ENCODE results near the gene UNC5B. TPM values are rescaled to one million over a fixed set of nuclear protein-coding genes. Genes with fewer than 3 reads are reported as not detected.

Gene UNC5B
- total RNA-seq, 1 experiment from 2014 or later, result 22.0 TPM

- ChIA-PET POLR2A (no interaction called here), RAD21 (ENCODE audit: low non-redundant PET in 1 of 2, low total read pairs in 2 of 2, uncharacterized antibody in 2 of 2, unreplicated experiment in 2 of 2) (no interaction called here), CTCF (interaction anchor here (0.7 to 5.6 kb wide), 6 partner anchors 239 to 579 kb away, joined by 3 to 38 read pairs (median 4); no protein-coding TSS in a partner anchor)
- intact Hi-C loops (cut with micrococcal nuclease), result loop anchor here (5.0 to 10.0 kb wide), 3 partner anchors 256 to 306 kb away; no protein-coding TSS in a partner anchor
- H3K9ac ChIP-seq (ENCODE audit: low read length), result no peak overlapping the region
- H3K4me3 ChIP-seq (replicated peaks in 1 of 2; ENCODE audit: low read depth in 1 of 2, low read length in 2 of 2), result no peak overlapping the region
- DNase-seq (ENCODE audit: low read depth, low spot score) (no peak), ATAC-seq (no peak)
- no peaks in the 10 kb centered on the region for H4K20me1 ChIP-seq (ENCODE audit: insufficient read depth)
- TF ChIP-seq, protein P1, sequence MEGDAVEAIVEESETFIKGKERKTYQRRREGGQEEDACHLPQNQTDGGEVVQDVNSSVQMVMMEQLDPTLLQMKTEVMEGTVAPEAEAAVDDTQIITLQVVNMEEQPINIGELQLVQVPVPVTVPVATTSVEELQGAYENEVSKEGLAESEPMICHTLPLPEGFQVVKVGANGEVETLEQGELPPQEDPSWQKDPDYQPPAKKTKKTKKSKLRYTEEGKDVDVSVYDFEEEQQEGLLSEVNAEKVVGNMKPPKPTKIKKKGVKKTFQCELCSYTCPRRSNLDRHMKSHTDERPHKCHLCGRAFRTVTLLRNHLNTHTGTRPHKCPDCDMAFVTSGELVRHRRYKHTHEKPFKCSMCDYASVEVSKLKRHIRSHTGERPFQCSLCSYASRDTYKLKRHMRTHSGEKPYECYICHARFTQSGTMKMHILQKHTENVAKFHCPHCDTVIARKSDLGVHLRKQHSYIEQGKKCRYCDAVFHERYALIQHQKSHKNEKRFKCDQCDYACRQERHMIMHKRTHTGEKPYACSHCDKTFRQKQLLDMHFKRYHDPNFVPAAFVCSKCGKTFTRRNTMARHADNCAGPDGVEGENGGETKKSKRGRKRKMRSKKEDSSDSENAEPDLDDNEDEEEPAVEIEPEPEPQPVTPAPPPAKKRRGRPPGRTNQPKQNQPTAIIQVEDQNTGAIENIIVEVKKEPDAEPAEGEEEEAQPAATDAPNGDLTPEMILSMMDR (IDR thresholded peaks at IDR 0.05 in 2 of 3, conservative IDR thresholded peaks at IDR 0.05 in 1 of 3; ENCODE audit: borderline replicate concordance in 1 of 3, insufficient read depth in 1 of 3, low read depth in 2 of 3, low read length in 2 of 3), result no peak
- TF ChIP-seq SP1 (IDR thresholded peaks at IDR 0.05; ENCODE audit: low read depth) (no peak), EZH2phosphoT487 (IDR thresholded peaks at IDR 0.05; ENCODE audit: borderline replicate concordance) (no peak), CBX3 (IDR thresholded peaks at IDR 0.05; ENCODE audit: low read depth) (no peak), EGR1 (IDR thresholded peaks at IDR 0.05; ENCODE audit: low read depth) (no peak), POLR2A (IDR thresholded peaks at IDR 0.05; ENCODE audit: borderline replicate concordance, extremely low read depth, insufficient read depth, insufficient read length) (no peak), ZNF274 (IDR thresholded peaks at IDR 0.05; ENCODE audit: low read depth, low read length) (no peak), ATF3 (IDR thresholded peaks at IDR 0.05) (no peak), YY1 (IDR thresholded peaks at IDR 0.05; ENCODE audit: extremely low read depth, insufficient replicate concordance, low read depth, low read length) (no peak), FOSL1 (IDR thresholded peaks at IDR 0.05; ENCODE audit: low read depth) (no peak), POLR2AphosphoS5 (IDR thresholded peaks at IDR 0.05; ENCODE audit: low read depth, low read length) (no peak), SRF (IDR thresholded peaks at IDR 0.05; ENCODE audit: low read depth) (no peak), CEBPB (IDR thresholded peaks at IDR 0.05; ENCODE audit: low read depth) (no peak), JUND (IDR thresholded peaks at IDR 0.05) (no peak), SIN3A (IDR thresholded peaks at IDR 0.05; ENCODE audit: low read depth) (no peak)
- TF ChIP-seq, protein P2, sequence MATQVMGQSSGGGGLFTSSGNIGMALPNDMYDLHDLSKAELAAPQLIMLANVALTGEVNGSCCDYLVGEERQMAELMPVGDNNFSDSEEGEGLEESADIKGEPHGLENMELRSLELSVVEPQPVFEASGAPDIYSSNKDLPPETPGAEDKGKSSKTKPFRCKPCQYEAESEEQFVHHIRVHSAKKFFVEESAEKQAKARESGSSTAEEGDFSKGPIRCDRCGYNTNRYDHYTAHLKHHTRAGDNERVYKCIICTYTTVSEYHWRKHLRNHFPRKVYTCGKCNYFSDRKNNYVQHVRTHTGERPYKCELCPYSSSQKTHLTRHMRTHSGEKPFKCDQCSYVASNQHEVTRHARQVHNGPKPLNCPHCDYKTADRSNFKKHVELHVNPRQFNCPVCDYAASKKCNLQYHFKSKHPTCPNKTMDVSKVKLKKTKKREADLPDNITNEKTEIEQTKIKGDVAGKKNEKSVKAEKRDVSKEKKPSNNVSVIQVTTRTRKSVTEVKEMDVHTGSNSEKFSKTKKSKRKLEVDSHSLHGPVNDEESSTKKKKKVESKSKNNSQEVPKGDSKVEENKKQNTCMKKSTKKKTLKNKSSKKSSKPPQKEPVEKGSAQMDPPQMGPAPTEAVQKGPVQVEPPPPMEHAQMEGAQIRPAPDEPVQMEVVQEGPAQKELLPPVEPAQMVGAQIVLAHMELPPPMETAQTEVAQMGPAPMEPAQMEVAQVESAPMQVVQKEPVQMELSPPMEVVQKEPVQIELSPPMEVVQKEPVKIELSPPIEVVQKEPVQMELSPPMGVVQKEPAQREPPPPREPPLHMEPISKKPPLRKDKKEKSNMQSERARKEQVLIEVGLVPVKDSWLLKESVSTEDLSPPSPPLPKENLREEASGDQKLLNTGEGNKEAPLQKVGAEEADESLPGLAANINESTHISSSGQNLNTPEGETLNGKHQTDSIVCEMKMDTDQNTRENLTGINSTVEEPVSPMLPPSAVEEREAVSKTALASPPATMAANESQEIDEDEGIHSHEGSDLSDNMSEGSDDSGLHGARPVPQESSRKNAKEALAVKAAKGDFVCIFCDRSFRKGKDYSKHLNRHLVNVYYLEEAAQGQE (IDR thresholded peaks at IDR 0.05; ENCODE audit: low read depth), result no peak
- TF ChIP-seq, protein P3, sequence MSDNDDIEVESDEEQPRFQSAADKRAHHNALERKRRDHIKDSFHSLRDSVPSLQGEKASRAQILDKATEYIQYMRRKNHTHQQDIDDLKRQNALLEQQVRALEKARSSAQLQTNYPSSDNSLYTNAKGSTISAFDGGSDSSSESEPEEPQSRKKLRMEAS (IDR thresholded peaks at IDR 0.05), result no peak
- TF ChIP-seq, protein P4, sequence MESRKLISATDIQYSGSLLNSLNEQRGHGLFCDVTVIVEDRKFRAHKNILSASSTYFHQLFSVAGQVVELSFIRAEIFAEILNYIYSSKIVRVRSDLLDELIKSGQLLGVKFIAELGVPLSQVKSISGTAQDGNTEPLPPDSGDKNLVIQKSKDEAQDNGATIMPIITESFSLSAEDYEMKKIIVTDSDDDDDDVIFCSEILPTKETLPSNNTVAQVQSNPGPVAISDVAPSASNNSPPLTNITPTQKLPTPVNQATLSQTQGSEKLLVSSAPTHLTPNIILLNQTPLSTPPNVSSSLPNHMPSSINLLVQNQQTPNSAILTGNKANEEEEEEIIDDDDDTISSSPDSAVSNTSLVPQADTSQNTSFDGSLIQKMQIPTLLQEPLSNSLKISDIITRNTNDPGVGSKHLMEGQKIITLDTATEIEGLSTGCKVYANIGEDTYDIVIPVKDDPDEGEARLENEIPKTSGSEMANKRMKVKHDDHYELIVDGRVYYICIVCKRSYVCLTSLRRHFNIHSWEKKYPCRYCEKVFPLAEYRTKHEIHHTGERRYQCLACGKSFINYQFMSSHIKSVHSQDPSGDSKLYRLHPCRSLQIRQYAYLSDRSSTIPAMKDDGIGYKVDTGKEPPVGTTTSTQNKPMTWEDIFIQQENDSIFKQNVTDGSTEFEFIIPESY (IDR thresholded peaks at IDR 0.05; ENCODE audit: extremely low read depth, insufficient replicate concordance, low read length), result no peak
- no peaks in the 10 kb centered on the region for H3K79me2 ChIP-seq (ENCODE audit: insufficient read depth, low read length)
- no peak overlapping the region for H3K4me2 ChIP-seq (ENCODE audit: low read length)
- no peaks in the 10 kb centered on the region for H3K9me2 ChIP-seq (ENCODE audit: insufficient read depth)
- no TSS peak for BruUV-seq (replicated peaks)
- no peak overlapping the region for H2AFZ ChIP-seq (ENCODE audit: low read depth, low read length, poor library complexity, severe bottlenecking)
- H3K9me3 ChIP-seq (ENCODE audit: control insufficient read depth in 1 of 2, insufficient read depth in 1 of 2, low read depth in 1 of 2, low read length in 2 of 2), result no peaks in the 10 kb centered on the region
- no peaks in the 10 kb centered on the region for H3K27me3 ChIP-seq (ENCODE audit: insufficient read depth, low read length)
- H3K36me3 ChIP-seq (ENCODE audit: control insufficient read depth in 1 of 2, insufficient read depth in 2 of 2, low read length in 2 of 2), result no peaks in the 10 kb centered on the region
- H3K27ac ChIP-seq (ENCODE audit: low read depth, low read length), result no peak overlapping the region
- peaks cover 7 to 20% of the 10 kb centered on the region in 2 experiments; a peak in 3 of 4 replicates for H3K4me1 ChIP-seq (ENCODE audit: control insufficient read depth in 1 of 2, insufficient read depth in 2 of 2, low read length in 2 of 2)
Observed at GRCh38 chr10:71316786-71317160, 104.4 kb downstream of the UNC5B start.

All from HCT116 (cell line).